ENCODE results near the gene HDAC8.

GRCh38 chrX:72297953-72298730 is 274.5 kb downstream of the HDAC8 start:
- no peak for TF ChIP-seq POLR2A (IDR thresholded peaks at IDR 0.05; ENCODE audit: low read length)
- TF ChIP-seq GATA1 (IDR thresholded peaks at IDR 0.05; ENCODE audit: low read depth, low read length): no peak
